Ovary (tissue), 9 donors: ENCODE results near the gene HDAC5. TPM values are rescaled to one million over a fixed set of nuclear protein-coding genes. Genes with fewer than 3 reads are reported as not detected.

ENCODE experiments used
- DNase-seq, 5 donors: peaks; one replicate each; pipeline ENCODE4 v3.0.0-alpha.2; 2019 to 2020
- H3K27ac ChIP-seq, 2 donors: fragments of 200-600 bp; one replicate each; pipeline versions ENCODE4 v1.5.1 to v1.8.0; 2019 to 2022
- H3K27me3 ChIP-seq: fragments of 200-600 bp; one replicate; pipeline ENCODE4 v1.8.0; 2022
- H3K36me3 ChIP-seq: fragments of 200-600 bp; sonication (generic); one replicate; pipeline ENCODE4 v1.5.1; 2019
- H3K4me1 ChIP-seq: one replicate; pipeline ENCODE4 v1.8.1; 2013; ENCODE audit warnings: mild to moderate bottlenecking, moderate library complexity; ENCODE audit not compliant: insufficient read depth
- H3K4me3 ChIP-seq: fragments of 200-600 bp; sonication (generic); one replicate; pipeline ENCODE4 v1.5.1; 2017
- H3K9me3 ChIP-seq, 2 donors: fragments of 200-600 bp in 1 of 2; sonication (generic) in 1 of 2; one replicate each; pipeline versions ENCODE4 v1.5.1 to v1.8.1; 2013 to 2019; ENCODE audit warnings: mild to moderate bottlenecking in 1 of 2, moderate library complexity in 1 of 2
- CTCF ChIP-seq, 3 donors: fragments of 450-650 bp in 2 of 3; fragments of 200-600 bp in 1 of 3; IDR thresholded peaks; one replicate each; pipeline versions ENCODE4 v1.5.1 to v1.8.0; 2016 to 2022; ENCODE audit warnings: antibody characterized with exemption in 3 of 3, mild to moderate bottlenecking in 1 of 3
- EP300 ChIP-seq: sonication (generic); formaldehyde crosslinking; IDR thresholded peaks from one replicate; pipeline ENCODE4 v1.6.1; 2017; ENCODE audit warnings: antibody characterized with exemption
- POLR2A ChIP-seq: fragments of 450-650 bp; IDR thresholded peaks from one replicate; pipeline ENCODE4 v1.6.1; 2017; ENCODE audit warnings: antibody characterized with exemption, mild to moderate bottlenecking, moderate library complexity
- WGBS, 3 donors: extraction: QIAGEN DNeasy Blood & Tissue Kit in 1 of 3; methylation state at CpG; one replicate each; pipeline versions ENCODE4 v1.1.5 to v1.1.7; 2013 to 2017; 5-methylcytosine and 5-hydroxymethylcytosine counted together
- intact Hi-C, 4 donors: fragments of 100-400 bp; cut with DNase I; formaldehyde crosslinking; loops; one replicate each; pipeline versions ENCODE4 v1.11.0 to v1.15.1; 2022 to 2023
- polyA plus RNA-seq, 2 donors: library from polyadenylated mRNA; stranded (reverse); fragments of 200-250 nt in 1 of 2; fragments of 350-450 nt in 1 of 2; fragmentation: Illumina TruSeq in 1 of 2; extraction: RNeasy Lipid Tissue Mini Kit (QIAGEN cat#74804) in 1 of 2; gene quantifications; one replicate each; pipeline ENCODE4 v1.2.3, GENCODE V29; 2013 to 2014
- total RNA-seq, 7 donors: library from RNA; depleted of rRNA in 2 of 7; stranded (reverse); fragments of >200 nt in 2 of 7; fragmentation: NEBNext Ultra II Directional in 3 of 7; extraction: Animal tissue kit (Norgen Biotek cat#: 25700) in 3 of 7; gene quantifications; one replicate each; pipeline versions ENCODE4 v1.1.0 to v1.2.4, GENCODE V29; 2016 to 2023
- donor health status: DM: no; HTN: no; CAD: no; lungs with moderate emphysema.
- donor health status: DM: no; HTN: no; CAD: no.
- donor health status: Bipolar disorder and iron deficiency.
- donor health status: DM: yes; HTN: yes; CAD: no.
- donor health status: DM: no; HTN: no; CAD: no.
- donor health status: DM: yes; HTN: yes; CAD: no.

The HDAC5 gene
- total and polyA plus RNA-seq, 9 donors = 11.4 to 97.6 (median 67.2) TPM

DNA sequence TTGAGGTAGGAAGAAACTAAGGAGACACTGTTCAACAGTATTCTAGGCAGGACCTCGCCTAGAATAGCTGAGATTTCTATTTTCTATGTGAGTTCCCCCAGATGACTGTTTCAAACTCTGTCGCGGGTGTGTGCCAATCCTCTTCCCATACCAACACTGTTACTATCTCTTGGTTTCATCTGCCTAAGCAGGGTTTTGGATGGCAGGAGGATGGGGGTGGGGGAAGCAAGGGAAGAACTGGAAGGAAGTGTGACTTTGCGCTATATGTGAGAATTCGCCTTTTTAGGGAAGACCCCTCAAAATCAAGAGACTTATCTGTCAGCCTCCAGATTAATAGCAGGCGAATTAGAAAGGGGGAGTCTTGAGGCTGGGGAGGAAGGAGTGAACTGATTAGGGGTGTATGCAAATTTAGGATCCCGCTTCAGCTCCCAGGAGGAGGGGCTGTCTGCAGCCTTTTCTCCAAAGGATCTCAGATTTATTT is 53.4 kb downstream of the HDAC5 start:
- TF ChIP-seq EP300 (no peak), POLR2A (no peak), CTCF (IDR thresholded peaks at IDR 0.05) (no peak)
- WGBS, 3 donors = 17 to 22% (median 18%) methylated on average over 7 of the region's 7 CpGs
- Histone ChIP-seq H3K27ac (peak overlapping the region in 1 of 2 donors; percentile 51), H3K4me3 (peak overlapping the region; percentile 64), H3K36me3 (no peaks in the 10 kb centered on the region), H3K9me3 (no peaks in the 10 kb centered on the region), H3K27me3 (no peaks in the 10 kb centered on the region), H3K4me1 (peaks cover 8% of the 10 kb centered on the region)
- DNase-seq = peak in 1 of 5 donors; percentile 29
- intact Hi-C loops = loop anchor here (5.0 to 10.0 kb wide), 4 partner anchors 37 to 255 kb away; partner anchors contain the start of genes HDAC5 (in 1 of the 4) and SLC25A39 (in 1 of the 4)

DNA sequence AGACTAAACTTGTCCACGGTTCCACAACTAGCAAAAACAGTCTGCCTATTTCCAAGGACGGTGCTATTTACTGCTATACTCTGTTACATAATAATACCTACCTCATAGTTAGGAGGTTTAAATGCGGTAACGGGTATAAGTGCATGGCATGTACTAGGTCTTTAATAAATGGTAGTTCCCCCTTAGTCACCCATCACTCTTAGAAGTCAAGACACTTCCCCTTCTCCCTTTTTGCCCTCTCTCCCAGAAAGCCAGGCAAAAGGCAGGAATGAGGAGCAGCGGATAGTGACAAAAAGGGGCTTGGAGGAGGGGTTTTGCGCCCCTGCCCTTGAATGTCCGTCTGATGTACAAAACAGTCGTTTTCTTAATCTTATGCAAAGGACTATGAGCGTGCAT is 55.9 kb downstream of the HDAC5 start:
- H3K36me3 ChIP-seq = no peaks in the 10 kb centered on the region
- no peak overlapping the region for H3K4me3 ChIP-seq
- peaks cover 8% of the 10 kb centered on the region for H3K4me1 ChIP-seq
- 56 to 74% (median 67%) methylated on average over 9 of the region's 9 CpGs for WGBS, 3 donors
- no peak for DNase-seq
- TF ChIP-seq POLR2A (no peak), CTCF (IDR thresholded peaks at IDR 0.05) (no peak), EP300 (no peak)
- peak overlapping the region in 1 of 2 donors; percentile 95 for H3K27ac ChIP-seq
- intact Hi-C loops = loop anchor here in 3 of 4 donors (5.0 to 10.0 kb wide), 3 partner anchors 45 to 257 kb away; partner anchors contain the start of genes HDAC5 (in 1 of the 3) and SLC25A39 (in 1 of the 3)
- no peaks in the 10 kb centered on the region for H3K27me3 ChIP-seq
- no peaks in the 10 kb centered on the region for H3K9me3 ChIP-seq

DNA sequence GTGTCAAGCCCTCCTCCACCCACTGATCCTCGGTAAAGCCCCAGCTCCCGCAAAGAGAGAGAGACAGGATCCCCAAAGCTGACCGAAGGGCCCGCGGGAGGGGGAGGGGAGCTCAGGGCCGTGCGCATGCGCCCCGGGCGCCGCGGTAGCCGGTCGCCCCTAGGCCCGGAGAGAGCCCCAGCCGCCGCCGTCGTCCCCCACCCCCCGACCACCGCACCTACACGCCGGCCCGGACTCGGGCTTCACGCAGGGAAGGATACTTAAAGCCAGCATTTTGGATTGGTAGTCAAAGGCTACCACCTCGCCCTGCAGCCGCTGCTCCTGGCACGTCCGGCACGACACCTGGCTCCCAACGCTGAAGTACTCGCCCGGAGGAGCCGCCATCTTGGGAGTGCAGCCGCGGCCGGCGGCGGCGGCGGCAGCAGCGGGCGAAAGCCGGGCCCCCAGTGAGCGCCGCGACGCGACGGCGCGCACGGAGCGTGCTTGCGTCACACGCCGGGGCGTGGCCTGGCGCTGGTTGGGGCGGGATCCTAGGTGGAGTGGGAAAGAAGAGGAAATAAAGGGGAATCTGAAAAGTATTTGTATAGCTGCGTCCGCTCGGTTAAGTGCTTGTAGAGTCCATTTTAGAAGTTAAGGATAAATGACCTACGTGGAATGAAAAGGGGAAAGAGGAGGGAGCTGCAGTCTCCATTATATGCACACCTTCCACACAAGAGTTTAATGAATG is 57.1 kb downstream of the HDAC5 start, which contains the start of gene LSM12:
LSM12 (minus strand) TSS at position 468 of the 727 bp plus-strand sequence; CDS start at position 384, 84 bp downstream.
- intact Hi-C loops = loop anchor here in 3 of 4 donors (5.0 to 10.0 kb wide), 3 partner anchors 46 to 258 kb away; partner anchors contain the start of genes HDAC5 (in 1 of the 3) and SLC25A39 (in 1 of the 3)
- Histone ChIP-seq H3K9me3 (no peaks in the 10 kb centered on the region), H3K4me1 (peaks cover 3% of the 10 kb centered on the region), H3K27ac (peak within 1 kb of the TSS; percentile 88 to 95), H3K36me3 (no peaks in the 10 kb centered on the region), H3K4me3 (peak within 1 kb of the TSS; percentile 64), H3K27me3 (no peaks in the 10 kb centered on the region)
- TF ChIP-seq EP300 (no peak), POLR2A (peak; percentile 74), CTCF (IDR thresholded peaks at IDR 0.05) (no peak)
- peak; percentile 85 to 95 (median 90) for DNase-seq
- WGBS, 3 donors = 0 to 1% (median 0%) methylated on average over 51 to 65 of the region's 65 CpGs

- H3K4me3 ChIP-seq = peak overlapping the region; percentile 64
- intact Hi-C loops = loop anchor here in 3 of 4 donors (5.0 to 10.0 kb wide), 3 partner anchors 47 to 259 kb away; partner anchors contain the start of genes HDAC5 (in 1 of the 3) and SLC25A39 (in 1 of the 3)
- H3K36me3 ChIP-seq = no peaks in the 10 kb centered on the region
- no peaks in the 10 kb centered on the region for H3K27me3 ChIP-seq
- H3K9me3 ChIP-seq = no peaks in the 10 kb centered on the region
- peak overlapping the region; percentile 88 to 95 for H3K27ac ChIP-seq
- no peak for DNase-seq
- peaks cover 3% of the 10 kb centered on the region for H3K4me1 ChIP-seq
- TF ChIP-seq EP300 = no peak
- no peak for TF ChIP-seq CTCF (IDR thresholded peaks at IDR 0.05)
- no peak for TF ChIP-seq POLR2A
- 1 to 2% (median 1%) methylated on average over 9 of the region's 9 CpGs for WGBS, 3 donors
These were observed 57.7 kb downstream of the HDAC5 start for GRCh38 chr17:44065668-44066203.
